K562 (cell line): ENCODE measurements around the gene RBBP4. TPM values are rescaled to one million over a fixed set of nuclear protein-coding genes. Genes with fewer than 3 reads are reported as not detected.

Experiments used
- CTCF ChIP-seq, 3 experiments: IDR thresholded peaks in 2 of 3; conservative IDR thresholded peaks in 1 of 3; 2 replicates each; pipeline ENCODE4 v1.5.1; 2011 to 2012; ENCODE audit warnings: low read length in 3 of 3, mild to moderate bottlenecking in 3 of 3, control low read depth in 2 of 3, improper control_type of control experiment in 1 of 3, inconsistent platforms in 1 of 3, low read depth in 1 of 3, mixed read lengths in 1 of 3, moderate library complexity in 1 of 3; ENCODE audit not compliant: insufficient read depth in 2 of 3
- DDX20 ChIP-seq: fragments of 450-650 bp; IDR thresholded peaks from 2 replicates; pipeline ENCODE4 v1.6.1; 2016; ENCODE audit warnings: missing genetic modification characterization, low read depth, mild to moderate bottlenecking, missing compliant biosample characterization, moderate library complexity
- GTF2B ChIP-seq: IDR thresholded peaks from 2 replicates; pipeline ENCODE4 v1.6.1; 2011; ENCODE audit not compliant: insufficient read length; ENCODE audit errors: extremely low read depth
- GTF3C2 ChIP-seq: IDR thresholded peaks from 3 replicates; pipeline ENCODE4 v1.6.1; 2011; ENCODE audit warnings: borderline replicate concordance, mild to moderate bottlenecking, moderate library complexity; ENCODE audit not compliant: insufficient read length; ENCODE audit errors: extremely low read depth
- IRF9 ChIP-seq: fragments of 450-650 bp; IDR thresholded peaks from 2 replicates; pipeline ENCODE4 v1.6.1; 2016; ENCODE audit warnings: missing biosample characterization, missing genetic modification characterization
- KDM5B ChIP-seq: fragments of 200-600 bp; sonication (generic); IDR thresholded peaks from 2 replicates; pipeline ENCODE4 v1.6.1; 2012; ENCODE audit warnings: low read depth, mild to moderate bottlenecking, moderate library complexity, low read length, control low read depth, inconsistent platforms; ENCODE audit not compliant: insufficient replicate concordance
- RBM39 ChIP-seq: fragments of 200-400 bp; formaldehyde crosslinking; optimal IDR thresholded peaks from 2 replicates; pipeline ENCODE3; 2018; ENCODE audit warnings: low read depth, low read length
- TARDBP ChIP-seq: fragments of 450-650 bp; IDR thresholded peaks from 2 replicates; pipeline ENCODE4 v1.6.1; 2016
- TFAP4 ChIP-seq: sonication (generic); formaldehyde crosslinking; IDR thresholded peaks from 2 replicates; pipeline ENCODE4 v1.8.0; 2022; ENCODE audit warnings: missing genetic modification reagents, mild to moderate bottlenecking, moderate library complexity, borderline replicate concordance
- ZBTB5 ChIP-seq: fragments of 450-650 bp; IDR thresholded peaks from 2 replicates; pipeline ENCODE4 v1.6.1; 2017; ENCODE audit warnings: antibody characterized with exemption
- ZHX1 ChIP-seq: fragments of 150-350 bp; conservative IDR thresholded peaks from 2 replicates; pipeline ENCODE4 v1.6.1; 2014; ENCODE audit warnings: low read length
- ZNF41 ChIP-seq: fragments of 250-450 bp; sonication (Bioruptor Pico); conservative IDR thresholded peaks from 2 replicates; pipeline ENCODE4 v1.4.0; 2020; ENCODE audit warnings: mild to moderate bottlenecking
- ZNF75A ChIP-seq: fragments of 450-650 bp; formaldehyde crosslinking; IDR thresholded peaks from 2 replicates; pipeline ENCODE4 v1.4.0; 2020; ENCODE audit warnings: mild to moderate bottlenecking
- polyA plus RNA-seq, 8 experiments: library from polyadenylated mRNA; depleted of rRNA in 4 of 8; stranded (reverse) in 5 of 8; unstranded in 3 of 8; fragments of >200 nt; fragmentation: Nextera tagmentation in 2 of 8; fragmentation: Illumina TruSeq in 1 of 8; extraction: Ambion mirVana in 2 of 8; extraction: Trizol in 1 of 8; gene quantifications; 2 replicates each; pipeline versions ENCODE4 v1.2.1 to v1.2.3, GENCODE V29; 2011 to 2014; ENCODE audit warnings: inconsistent platforms in 1 of 8, missing spikeins in 1 of 8
- total RNA-seq, 7 experiments: library from RNA; depleted of rRNA in 6 of 7; stranded (reverse); fragments of >200 nt in 6 of 7; fragmentation: Illumina TruSeq in 2 of 7; extraction: Trizol in 2 of 7; gene quantifications; 2 replicates each; pipeline versions ENCODE4 v1.2.1 to v1.2.3, GENCODE V29; 2011 to 2021; ENCODE audit warnings: low replicate concordance in 1 of 7

The RBBP4 gene
- total and polyA plus RNA-seq, 9 of the 15 experiments (the other 6 are each of a cell fraction or from before 2014, with no cell fraction given): 185 to 409 (median 259) TPM

- TF ChIP-seq ZBTB5: no peak
- 0 out of 6 replicates have a peak, but pooled peaks of 1 of the 3 experiments have one; percentile 1 for TF ChIP-seq CTCF (IDR thresholded peaks at IDR 0.05 in 2 of 3, conservative IDR thresholded peaks at IDR 0.05 in 1 of 3; ENCODE audit: insufficient read depth in 2 of 3, low read depth in 1 of 3, low read length in 3 of 3)
- TF ChIP-seq DDX20 (tag): peak; percentile 94
- peak; percentile 74 for TF ChIP-seq KDM5B
- 0 out of 2 replicates have a peak, but pooled peaks have one; percentile 61 for TF ChIP-seq ZHX1
- TF ChIP-seq ZNF41 (CRISPR knock-in tag): peak; percentile 98
- TF ChIP-seq TARDBP: peak; percentile 59
- TF ChIP-seq RBM39: no peak
- peak; percentile 96 for TF ChIP-seq IRF9 (tag)
- peak; percentile 86 for TF ChIP-seq ZNF75A
- no peak for TF ChIP-seq GTF2B
- peak; percentile 87 for TF ChIP-seq TFAP4 (CRISPR knock-in tag)
- no peak for TF ChIP-seq GTF3C2
Measured at GRCh38 chr1:32650752-32651460, at the start of gene RBBP4 (continued).
